HEK293 (cell line): Measurements from ENCODE around the gene PSMC2.

ENCODE experiments used
- GFI1B ChIP-seq: fragments of 450-650 bp; formaldehyde crosslinking; IDR thresholded peaks from 2 replicates; pipeline ENCODE4 v1.5.1; 2016; ENCODE audit warnings: missing biosample characterization, missing genetic modification characterization
- IKZF3 ChIP-seq: fragments of 450-650 bp; IDR thresholded peaks from 2 replicates; pipeline ENCODE4 v1.5.0; 2018; ENCODE audit warnings: missing biosample characterization, mild to moderate bottlenecking, missing genetic modification characterization, moderate library complexity
- MZF1 ChIP-seq: fragments of 450-650 bp; formaldehyde crosslinking; IDR thresholded peaks from 2 replicates; pipeline ENCODE4 v1.5.1; 2017; ENCODE audit warnings: missing biosample characterization, missing genetic modification characterization, borderline replicate concordance
- SCRT1 ChIP-seq: fragments of 450-650 bp; formaldehyde crosslinking; IDR thresholded peaks from 2 replicates; pipeline ENCODE4 v1.5.1; 2016; ENCODE audit warnings: missing biosample characterization, missing genetic modification characterization, borderline replicate concordance
- SCRT2 ChIP-seq: fragments of 450-650 bp; formaldehyde crosslinking; IDR thresholded peaks from 2 replicates; pipeline ENCODE4 v1.5.1; 2016; ENCODE audit warnings: missing biosample characterization, missing genetic modification characterization
- ZBTB21 ChIP-seq: fragments of 450-650 bp; formaldehyde crosslinking; IDR thresholded peaks from 2 replicates; pipeline ENCODE4 v1.5.1; 2017; ENCODE audit warnings: missing biosample characterization, missing genetic modification characterization
- ZFP41 ChIP-seq: fragments of 450-650 bp; formaldehyde crosslinking; IDR thresholded peaks from 2 replicates; pipeline ENCODE4 v1.5.1; 2016; ENCODE audit warnings: missing biosample characterization, missing genetic modification characterization, borderline replicate concordance
- ZIC2 ChIP-seq: fragments of 450-650 bp; formaldehyde crosslinking; IDR thresholded peaks from 2 replicates; pipeline ENCODE4 v1.5.1; 2016; ENCODE audit warnings: missing biosample characterization, missing genetic modification characterization
- ZNF302 ChIP-seq: fragments of 450-650 bp; formaldehyde crosslinking; IDR thresholded peaks from 2 replicates; pipeline ENCODE4 v1.5.1; 2016; ENCODE audit warnings: missing biosample characterization, missing genetic modification characterization, low read depth
- ZNF362 ChIP-seq: fragments of 450-650 bp; formaldehyde crosslinking; IDR thresholded peaks from 2 replicates; pipeline ENCODE4 v1.5.1; 2016; ENCODE audit warnings: missing biosample characterization, missing genetic modification characterization
- ZNF394 ChIP-seq: fragments of 450-650 bp; formaldehyde crosslinking; IDR thresholded peaks from 2 replicates; pipeline ENCODE4 v1.5.1; 2016; ENCODE audit warnings: missing biosample characterization, missing genetic modification characterization, mild to moderate bottlenecking, moderate library complexity, borderline replicate concordance
- ZNF513 ChIP-seq: fragments of 450-650 bp; IDR thresholded peaks from 2 replicates; pipeline ENCODE4 v1.5.1; 2018; ENCODE audit warnings: missing biosample characterization, missing genetic modification characterization
- ZNF514 ChIP-seq: fragments of 450-650 bp; formaldehyde crosslinking; IDR thresholded peaks from 2 replicates; pipeline ENCODE4 v1.5.1; 2016; ENCODE audit warnings: missing biosample characterization, missing genetic modification characterization
- ZNF837 ChIP-seq: fragments of 450-650 bp; formaldehyde crosslinking; IDR thresholded peaks from 2 replicates; pipeline ENCODE4 v1.5.1; 2016; ENCODE audit warnings: missing biosample characterization, missing genetic modification characterization
- ZSCAN16 ChIP-seq: fragments of 450-650 bp; formaldehyde crosslinking; IDR thresholded peaks from 2 replicates; pipeline ENCODE4 v1.5.1; 2016; ENCODE audit warnings: missing biosample characterization, missing genetic modification characterization
- TF ChIP-seq, protein P1 (sequence below): fragments of 450-650 bp; formaldehyde crosslinking; IDR thresholded peaks from 2 replicates; pipeline ENCODE4 v1.5.1; 2016; ENCODE audit warnings: missing biosample characterization, missing genetic modification characterization, low read depth
- TF ChIP-seq, protein P2 (sequence below): fragments of 450-650 bp; formaldehyde crosslinking; IDR thresholded peaks from 2 replicates; pipeline ENCODE4 v1.5.1; 2017; ENCODE audit warnings: missing biosample characterization, missing genetic modification characterization
- TF ChIP-seq, protein P3 (sequence below): fragments of 450-650 bp; formaldehyde crosslinking; IDR thresholded peaks from 2 replicates; pipeline ENCODE4 v1.5.0; 2017; ENCODE audit warnings: missing biosample characterization, missing genetic modification characterization, borderline replicate concordance
- TF ChIP-seq, protein P4 (sequence below): fragments of 450-650 bp; formaldehyde crosslinking; IDR thresholded peaks from 2 replicates; pipeline ENCODE4 v1.5.1; 2016; ENCODE audit warnings: missing biosample characterization, missing genetic modification characterization
- TF ChIP-seq, protein P5 (sequence below): fragments of 450-650 bp; formaldehyde crosslinking; conservative IDR thresholded peaks from 2 replicates; pipeline ENCODE4 v1.5.1; 2016; ENCODE audit warnings: low read depth, missing biosample characterization, missing genetic modification characterization
- TF ChIP-seq, protein P6 (sequence below): fragments of 450-650 bp; formaldehyde crosslinking; IDR thresholded peaks from 2 replicates; pipeline ENCODE4 v1.5.1; 2016; ENCODE audit warnings: missing biosample characterization, missing genetic modification characterization

PSMC2 gene

GRCh38 chr7:103344453-103345149 is 2.8 kb upstream of the PSMC2 start, which contains the start of gene DNAJC2 (continued):
- TF ChIP-seq, protein P1, sequence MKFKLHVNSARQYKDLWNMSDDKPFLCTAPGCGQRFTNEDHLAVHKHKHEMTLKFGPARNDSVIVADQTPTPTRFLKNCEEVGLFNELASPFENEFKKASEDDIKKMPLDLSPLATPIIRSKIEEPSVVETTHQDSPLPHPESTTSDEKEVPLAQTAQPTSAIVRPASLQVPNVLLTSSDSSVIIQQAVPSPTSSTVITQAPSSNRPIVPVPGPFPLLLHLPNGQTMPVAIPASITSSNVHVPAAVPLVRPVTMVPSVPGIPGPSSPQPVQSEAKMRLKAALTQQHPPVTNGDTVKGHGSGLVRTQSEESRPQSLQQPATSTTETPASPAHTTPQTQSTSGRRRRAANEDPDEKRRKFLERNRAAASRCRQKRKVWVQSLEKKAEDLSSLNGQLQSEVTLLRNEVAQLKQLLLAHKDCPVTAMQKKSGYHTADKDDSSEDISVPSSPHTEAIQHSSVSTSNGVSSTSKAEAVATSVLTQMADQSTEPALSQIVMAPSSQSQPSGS (tag by site-specific recombination), result peak; percentile 43; the same call in 1 of the 2 replicates
- TF ChIP-seq, protein P2, sequence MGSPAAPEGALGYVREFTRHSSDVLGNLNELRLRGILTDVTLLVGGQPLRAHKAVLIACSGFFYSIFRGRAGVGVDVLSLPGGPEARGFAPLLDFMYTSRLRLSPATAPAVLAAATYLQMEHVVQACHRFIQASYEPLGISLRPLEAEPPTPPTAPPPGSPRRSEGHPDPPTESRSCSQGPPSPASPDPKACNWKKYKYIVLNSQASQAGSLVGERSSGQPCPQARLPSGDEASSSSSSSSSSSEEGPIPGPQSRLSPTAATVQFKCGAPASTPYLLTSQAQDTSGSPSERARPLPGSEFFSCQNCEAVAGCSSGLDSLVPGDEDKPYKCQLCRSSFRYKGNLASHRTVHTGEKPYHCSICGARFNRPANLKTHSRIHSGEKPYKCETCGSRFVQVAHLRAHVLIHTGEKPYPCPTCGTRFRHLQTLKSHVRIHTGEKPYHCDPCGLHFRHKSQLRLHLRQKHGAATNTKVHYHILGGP (tag by site-specific recombination), result no peak
- TF ChIP-seq ZNF514 (tag by site-specific recombination) (no peak), ZFP41 (tag by site-specific recombination) (no peak), MZF1 (tag by site-specific recombination) (no peak), ZNF302 (tag by site-specific recombination) (no peak), GFI1B (tag by site-specific recombination) (no peak), ZNF394 (tag by site-specific recombination) (peak; percentile 77), ZBTB21 (0 out of 2 replicates have a peak, but pooled peaks have one; percentile 10), SCRT2 (tag by site-specific recombination) (peak; percentile 52), IKZF3 (peak; percentile 49; the same call in 1 of the 2 replicates), ZIC2 (no peak), ZNF837 (tag by site-specific recombination) (no peak), ZNF362 (tag by site-specific recombination) (no peak), ZNF513 (tag by site-specific recombination) (no peak), SCRT1 (0 out of 2 replicates have a peak, but pooled peaks have one; percentile 39), ZSCAN16 (tag by site-specific recombination) (no peak)
- TF ChIP-seq, protein P3, sequence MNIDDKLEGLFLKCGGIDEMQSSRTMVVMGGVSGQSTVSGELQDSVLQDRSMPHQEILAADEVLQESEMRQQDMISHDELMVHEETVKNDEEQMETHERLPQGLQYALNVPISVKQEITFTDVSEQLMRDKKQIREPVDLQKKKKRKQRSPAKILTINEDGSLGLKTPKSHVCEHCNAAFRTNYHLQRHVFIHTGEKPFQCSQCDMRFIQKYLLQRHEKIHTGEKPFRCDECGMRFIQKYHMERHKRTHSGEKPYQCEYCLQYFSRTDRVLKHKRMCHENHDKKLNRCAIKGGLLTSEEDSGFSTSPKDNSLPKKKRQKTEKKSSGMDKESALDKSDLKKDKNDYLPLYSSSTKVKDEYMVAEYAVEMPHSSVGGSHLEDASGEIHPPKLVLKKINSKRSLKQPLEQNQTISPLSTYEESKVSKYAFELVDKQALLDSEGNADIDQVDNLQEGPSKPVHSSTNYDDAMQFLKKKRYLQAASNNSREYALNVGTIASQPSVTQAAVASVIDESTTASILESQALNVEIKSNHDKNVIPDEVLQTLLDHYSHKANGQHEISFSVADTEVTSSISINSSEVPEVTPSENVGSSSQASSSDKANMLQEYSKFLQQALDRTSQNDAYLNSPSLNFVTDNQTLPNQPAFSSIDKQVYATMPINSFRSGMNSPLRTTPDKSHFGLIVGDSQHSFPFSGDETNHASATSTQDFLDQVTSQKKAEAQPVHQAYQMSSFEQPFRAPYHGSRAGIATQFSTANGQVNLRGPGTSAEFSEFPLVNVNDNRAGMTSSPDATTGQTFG, result no peak
- TF ChIP-seq, protein P4, sequence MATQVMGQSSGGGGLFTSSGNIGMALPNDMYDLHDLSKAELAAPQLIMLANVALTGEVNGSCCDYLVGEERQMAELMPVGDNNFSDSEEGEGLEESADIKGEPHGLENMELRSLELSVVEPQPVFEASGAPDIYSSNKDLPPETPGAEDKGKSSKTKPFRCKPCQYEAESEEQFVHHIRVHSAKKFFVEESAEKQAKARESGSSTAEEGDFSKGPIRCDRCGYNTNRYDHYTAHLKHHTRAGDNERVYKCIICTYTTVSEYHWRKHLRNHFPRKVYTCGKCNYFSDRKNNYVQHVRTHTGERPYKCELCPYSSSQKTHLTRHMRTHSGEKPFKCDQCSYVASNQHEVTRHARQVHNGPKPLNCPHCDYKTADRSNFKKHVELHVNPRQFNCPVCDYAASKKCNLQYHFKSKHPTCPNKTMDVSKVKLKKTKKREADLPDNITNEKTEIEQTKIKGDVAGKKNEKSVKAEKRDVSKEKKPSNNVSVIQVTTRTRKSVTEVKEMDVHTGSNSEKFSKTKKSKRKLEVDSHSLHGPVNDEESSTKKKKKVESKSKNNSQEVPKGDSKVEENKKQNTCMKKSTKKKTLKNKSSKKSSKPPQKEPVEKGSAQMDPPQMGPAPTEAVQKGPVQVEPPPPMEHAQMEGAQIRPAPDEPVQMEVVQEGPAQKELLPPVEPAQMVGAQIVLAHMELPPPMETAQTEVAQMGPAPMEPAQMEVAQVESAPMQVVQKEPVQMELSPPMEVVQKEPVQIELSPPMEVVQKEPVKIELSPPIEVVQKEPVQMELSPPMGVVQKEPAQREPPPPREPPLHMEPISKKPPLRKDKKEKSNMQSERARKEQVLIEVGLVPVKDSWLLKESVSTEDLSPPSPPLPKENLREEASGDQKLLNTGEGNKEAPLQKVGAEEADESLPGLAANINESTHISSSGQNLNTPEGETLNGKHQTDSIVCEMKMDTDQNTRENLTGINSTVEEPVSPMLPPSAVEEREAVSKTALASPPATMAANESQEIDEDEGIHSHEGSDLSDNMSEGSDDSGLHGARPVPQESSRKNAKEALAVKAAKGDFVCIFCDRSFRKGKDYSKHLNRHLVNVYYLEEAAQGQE, result peak; percentile 36
- TF ChIP-seq, protein P5, sequence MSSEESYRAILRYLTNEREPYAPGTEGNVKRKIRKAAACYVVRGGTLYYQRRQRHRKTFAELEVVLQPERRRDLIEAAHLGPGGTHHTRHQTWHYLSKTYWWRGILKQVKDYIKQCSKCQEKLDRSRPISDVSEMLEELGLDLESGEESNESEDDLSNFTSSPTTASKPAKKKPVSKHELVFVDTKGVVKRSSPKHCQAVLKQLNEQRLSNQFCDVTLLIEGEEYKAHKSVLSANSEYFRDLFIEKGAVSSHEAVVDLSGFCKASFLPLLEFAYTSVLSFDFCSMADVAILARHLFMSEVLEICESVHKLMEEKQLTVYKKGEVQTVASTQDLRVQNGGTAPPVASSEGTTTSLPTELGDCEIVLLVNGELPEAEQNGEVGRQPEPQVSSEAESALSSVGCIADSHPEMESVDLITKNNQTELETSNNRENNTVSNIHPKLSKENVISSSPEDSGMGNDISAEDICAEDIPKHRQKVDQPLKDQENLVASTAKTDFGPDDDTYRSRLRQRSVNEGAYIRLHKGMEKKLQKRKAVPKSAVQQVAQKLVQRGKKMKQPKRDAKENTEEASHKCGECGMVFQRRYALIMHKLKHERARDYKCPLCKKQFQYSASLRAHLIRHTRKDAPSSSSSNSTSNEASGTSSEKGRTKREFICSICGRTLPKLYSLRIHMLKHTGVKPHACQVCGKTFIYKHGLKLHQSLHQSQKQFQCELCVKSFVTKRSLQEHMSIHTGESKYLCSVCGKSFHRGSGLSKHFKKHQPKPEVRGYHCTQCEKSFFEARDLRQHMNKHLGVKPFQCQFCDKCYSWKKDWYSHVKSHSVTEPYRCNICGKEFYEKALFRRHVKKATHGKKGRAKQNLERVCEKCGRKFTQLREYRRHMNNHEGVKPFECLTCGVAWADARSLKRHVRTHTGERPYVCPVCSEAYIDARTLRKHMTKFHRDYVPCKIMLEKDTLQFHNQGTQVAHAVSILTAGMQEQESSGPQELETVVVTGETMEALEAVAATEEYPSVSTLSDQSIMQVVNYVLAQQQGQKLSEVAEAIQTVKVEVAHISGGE (tag by site-specific recombination), result peak; percentile 99
- TF ChIP-seq, protein P6, sequence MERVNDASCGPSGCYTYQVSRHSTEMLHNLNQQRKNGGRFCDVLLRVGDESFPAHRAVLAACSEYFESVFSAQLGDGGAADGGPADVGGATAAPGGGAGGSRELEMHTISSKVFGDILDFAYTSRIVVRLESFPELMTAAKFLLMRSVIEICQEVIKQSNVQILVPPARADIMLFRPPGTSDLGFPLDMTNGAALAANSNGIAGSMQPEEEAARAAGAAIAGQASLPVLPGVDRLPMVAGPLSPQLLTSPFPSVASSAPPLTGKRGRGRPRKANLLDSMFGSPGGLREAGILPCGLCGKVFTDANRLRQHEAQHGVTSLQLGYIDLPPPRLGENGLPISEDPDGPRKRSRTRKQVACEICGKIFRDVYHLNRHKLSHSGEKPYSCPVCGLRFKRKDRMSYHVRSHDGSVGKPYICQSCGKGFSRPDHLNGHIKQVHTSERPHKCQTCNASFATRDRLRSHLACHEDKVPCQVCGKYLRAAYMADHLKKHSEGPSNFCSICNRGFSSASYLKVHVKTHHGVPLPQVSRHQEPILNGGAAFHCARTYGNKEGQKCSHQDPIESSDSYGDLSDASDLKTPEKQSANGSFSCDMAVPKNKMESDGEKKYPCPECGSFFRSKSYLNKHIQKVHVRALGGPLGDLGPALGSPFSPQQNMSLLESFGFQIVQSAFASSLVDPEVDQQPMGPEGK, result peak; percentile 90
